Astrocyte (in vitro differentiated cells and primary cell): ENCODE data around the gene CREB5. TPM values are rescaled to one million over a fixed set of nuclear protein-coding genes. Genes with fewer than 3 reads are reported as not detected.

Source experiments
- DNase-seq: peaks from one replicate; pipeline ENCODE4 v3.0.0-alpha.2; 2010; ENCODE audit warnings: low read depth
- FAIRE-seq: peaks from 2 replicates; lab custom pipeline; 2011; peaks lifted over from hg19 to GRCh38; lab: Jason Lieb, UNC
- H2AFZ ChIP-seq: 2 replicates; pipeline ENCODE4 v1.6.0; 2012; ENCODE audit warnings: low read depth, low read length, inconsistent platforms
- H3K27ac ChIP-seq: 2 replicates; pipeline ENCODE4 v1.5.1; 2011; ENCODE audit warnings: low read depth, low read length, inconsistent platforms
- H3K27me3 ChIP-seq: 2 replicates; pipeline ENCODE4 v1.6.0; 2011; ENCODE audit warnings: low read length, inconsistent platforms; ENCODE audit not compliant: insufficient read depth
- H3K36me3 ChIP-seq: 2 replicates; pipeline ENCODE4 v1.5.1; 2011; ENCODE audit warnings: low read length, inconsistent platforms; ENCODE audit not compliant: insufficient read depth
- H3K4me1 ChIP-seq: 2 replicates; pipeline ENCODE4 v1.5.1; 2011; ENCODE audit warnings: low read length, inconsistent platforms; ENCODE audit not compliant: insufficient read depth
- H3K4me2 ChIP-seq: 2 replicates; pipeline ENCODE4 v1.6.0; 2012; ENCODE audit warnings: low read length, inconsistent platforms
- H3K4me3 ChIP-seq: 2 replicates; pipeline ENCODE4 v1.5.1; 2011; ENCODE audit warnings: low read depth, mild to moderate bottlenecking, low read length, inconsistent platforms; ENCODE audit not compliant: insufficient read depth
- H3K79me2 ChIP-seq: 2 replicates; pipeline ENCODE4 v1.6.0; 2012; ENCODE audit warnings: mild to moderate bottlenecking, low read length, inconsistent platforms; ENCODE audit not compliant: insufficient read depth
- H3K9ac ChIP-seq: 2 replicates; pipeline ENCODE4 v1.6.0; 2012; ENCODE audit warnings: mild to moderate bottlenecking, low read length, inconsistent platforms
- H3K9me3 ChIP-seq: 2 replicates; pipeline ENCODE4 v1.5.1; 2012; ENCODE audit warnings: low read depth, mild to moderate bottlenecking, low read length, inconsistent platforms; ENCODE audit not compliant: insufficient read depth
- H4K20me1 ChIP-seq: 2 replicates; pipeline ENCODE4 v1.6.0; 2012; ENCODE audit warnings: low read length, inconsistent platforms; ENCODE audit not compliant: insufficient read depth
- H3K27ac Mint-ChIP-seq: one replicate; pipeline ENCODE4 v1.8.0; 2021; ENCODE audit warnings: mild to moderate bottlenecking, mixed read lengths; ENCODE audit not compliant: unreplicated experiment
- H3K27me3 Mint-ChIP-seq: one replicate; pipeline ENCODE4 v1.8.0; 2021; ENCODE audit warnings: low read depth, mixed read lengths; ENCODE audit not compliant: unreplicated experiment
- H3K36me3 Mint-ChIP-seq: one replicate; pipeline ENCODE4 v1.8.0; 2021; ENCODE audit warnings: low read depth, mixed read lengths; ENCODE audit not compliant: unreplicated experiment
- H3K4me1 Mint-ChIP-seq: one replicate; pipeline ENCODE4 v1.8.0; 2021; ENCODE audit warnings: low read depth, mixed read lengths; ENCODE audit not compliant: unreplicated experiment
- H3K4me3 Mint-ChIP-seq: one replicate; pipeline ENCODE4 v1.8.0; 2021; ENCODE audit warnings: mild to moderate bottlenecking, moderate library complexity, mixed read lengths; ENCODE audit not compliant: unreplicated experiment
- H3K9me3 Mint-ChIP-seq: one replicate; pipeline ENCODE4 v1.8.0; 2021; ENCODE audit warnings: mild to moderate bottlenecking, mixed read lengths; ENCODE audit not compliant: unreplicated experiment
- EZH2 ChIP-seq: IDR thresholded peaks from 2 replicates; pipeline ENCODE4 v1.6.1; 2012; ENCODE audit warnings: mild to moderate bottlenecking, low read length, inconsistent platforms; ENCODE audit not compliant: insufficient read depth
- total RNA-seq: library from RNA; stranded (reverse); gene quantifications from 2 replicates; pipeline ENCODE4 v1.2.1, GENCODE V29; 2021
- TF ChIP-seq, protein P1 (sequence below): IDR thresholded peaks from 2 replicates; pipeline ENCODE4 v1.5.1; 2011; ENCODE audit warnings: low read depth, mild to moderate bottlenecking, inconsistent platforms, low read length, moderate library complexity; ENCODE audit not compliant: insufficient read depth

CREB5 gene
- total RNA-seq, 1 donor from 2014 or later: 25.4 TPM

GRCh38 chr7:28815369-28815927 lies 403.1 kb downstream of the CREB5 start:
- no peaks in the 10 kb centered on the region for H3K9me3 Mint-ChIP-seq
- H4K20me1 ChIP-seq: no peaks in the 10 kb centered on the region
- H3K9ac ChIP-seq: no peak overlapping the region
- H3K36me3 ChIP-seq: peaks cover 9% of the 10 kb centered on the region
- H3K4me3 Mint-ChIP-seq: no peak overlapping the region
- FAIRE-seq (no peak), DNase-seq (no peak)
- H3K4me1 Mint-ChIP-seq: no peaks in the 10 kb centered on the region
- no peak overlapping the region for H3K4me3 ChIP-seq
- no peak overlapping the region for H2AFZ ChIP-seq
- H3K4me2 ChIP-seq: no peak overlapping the region
- H3K27me3 Mint-ChIP-seq: no peaks in the 10 kb centered on the region
- no peaks in the 10 kb centered on the region for H3K79me2 ChIP-seq
- peaks cover 14% of the 10 kb centered on the region for H3K36me3 Mint-ChIP-seq
- no peaks in the 10 kb centered on the region for H3K9me3 ChIP-seq
- no peaks in the 10 kb centered on the region for H3K27me3 ChIP-seq
- H3K4me1 ChIP-seq: no peaks in the 10 kb centered on the region
- no peak overlapping the region for H3K27ac ChIP-seq
- TF ChIP-seq EZH2: no peak
- TF ChIP-seq, protein P1, sequence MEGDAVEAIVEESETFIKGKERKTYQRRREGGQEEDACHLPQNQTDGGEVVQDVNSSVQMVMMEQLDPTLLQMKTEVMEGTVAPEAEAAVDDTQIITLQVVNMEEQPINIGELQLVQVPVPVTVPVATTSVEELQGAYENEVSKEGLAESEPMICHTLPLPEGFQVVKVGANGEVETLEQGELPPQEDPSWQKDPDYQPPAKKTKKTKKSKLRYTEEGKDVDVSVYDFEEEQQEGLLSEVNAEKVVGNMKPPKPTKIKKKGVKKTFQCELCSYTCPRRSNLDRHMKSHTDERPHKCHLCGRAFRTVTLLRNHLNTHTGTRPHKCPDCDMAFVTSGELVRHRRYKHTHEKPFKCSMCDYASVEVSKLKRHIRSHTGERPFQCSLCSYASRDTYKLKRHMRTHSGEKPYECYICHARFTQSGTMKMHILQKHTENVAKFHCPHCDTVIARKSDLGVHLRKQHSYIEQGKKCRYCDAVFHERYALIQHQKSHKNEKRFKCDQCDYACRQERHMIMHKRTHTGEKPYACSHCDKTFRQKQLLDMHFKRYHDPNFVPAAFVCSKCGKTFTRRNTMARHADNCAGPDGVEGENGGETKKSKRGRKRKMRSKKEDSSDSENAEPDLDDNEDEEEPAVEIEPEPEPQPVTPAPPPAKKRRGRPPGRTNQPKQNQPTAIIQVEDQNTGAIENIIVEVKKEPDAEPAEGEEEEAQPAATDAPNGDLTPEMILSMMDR: no peak
- H3K27ac Mint-ChIP-seq: no peak overlapping the region

DNA sequence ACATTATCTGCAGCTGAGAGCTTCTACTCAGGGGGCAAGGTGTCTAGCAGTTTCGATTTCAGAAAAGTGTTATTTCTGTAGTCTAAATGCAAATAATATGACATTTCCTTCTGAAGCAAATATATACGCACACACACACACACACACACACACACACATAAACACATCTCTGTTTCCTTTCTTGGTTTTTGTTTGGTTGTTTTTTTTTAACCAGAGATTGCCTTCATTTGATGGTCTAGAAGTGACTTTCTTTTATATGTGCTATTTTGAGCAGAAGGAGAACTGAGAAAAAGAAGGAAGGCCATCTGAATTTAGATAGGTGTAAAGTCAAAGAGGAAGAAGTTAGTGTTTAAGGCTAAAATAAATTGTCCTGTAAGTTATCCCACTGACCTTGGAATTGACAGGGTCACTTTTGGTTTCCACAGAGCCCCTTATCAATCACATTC lies 403.6 kb downstream of the CREB5 start:
- H3K4me2 ChIP-seq: no peak overlapping the region
- Mint-ChIP-seq H3K9me3 (no peaks in the 10 kb centered on the region), H3K27ac (no peak overlapping the region), H3K4me3 (no peak overlapping the region), H3K27me3 (no peaks in the 10 kb centered on the region), H3K36me3 (peaks cover 14% of the 10 kb centered on the region), H3K4me1 (no peaks in the 10 kb centered on the region)
- no peak for DNase-seq
- no peak overlapping the region for H2AFZ ChIP-seq
- H4K20me1 ChIP-seq: no peaks in the 10 kb centered on the region
- no peak for FAIRE-seq
- no peaks in the 10 kb centered on the region for H3K79me2 ChIP-seq
- H3K4me1 ChIP-seq: no peaks in the 10 kb centered on the region
- H3K27ac ChIP-seq: no peak overlapping the region
- H3K27me3 ChIP-seq: no peaks in the 10 kb centered on the region
- peaks cover 11% of the 10 kb centered on the region for H3K36me3 ChIP-seq
- H3K9me3 ChIP-seq: no peaks in the 10 kb centered on the region
- no peak overlapping the region for H3K9ac ChIP-seq
- no peak overlapping the region for H3K4me3 ChIP-seq
- TF ChIP-seq, protein P1: no peak
- TF ChIP-seq EZH2: no peak

DNA sequence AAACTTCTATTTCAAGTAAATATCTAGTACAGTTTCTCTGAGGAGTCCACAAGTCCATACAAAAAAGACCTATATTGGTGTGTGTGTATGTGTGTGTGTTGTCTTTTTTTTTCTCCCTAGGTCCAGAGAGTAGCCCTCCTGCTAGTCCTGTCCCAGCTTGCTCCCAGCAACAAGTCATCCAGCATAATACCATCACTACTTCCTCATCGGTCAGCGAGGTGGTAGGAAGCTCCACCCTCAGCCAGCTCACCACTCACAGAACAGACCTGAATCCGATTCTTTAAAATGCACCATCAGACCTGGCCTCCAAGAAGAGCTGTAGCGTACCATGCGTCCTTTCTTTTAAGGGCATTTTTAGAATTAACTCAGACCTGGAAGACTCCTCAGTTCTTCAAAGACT lies 406.7 kb downstream of the CREB5 start:
- no peak for FAIRE-seq
- no peak for TF ChIP-seq EZH2
- TF ChIP-seq, protein P1: no peak

More for the DNA sequence above, 406.7 kb downstream of the CREB5 start:
- no peak overlapping the region for H3K4me2 ChIP-seq
- Mint-ChIP-seq H3K9me3 (no peaks in the 10 kb centered on the region), H3K36me3 (peaks cover 12% of the 10 kb centered on the region), H3K27me3 (no peaks in the 10 kb centered on the region), H3K4me3 (no peak overlapping the region), H3K4me1 (no peaks in the 10 kb centered on the region), H3K27ac (no peak overlapping the region)
- H3K9me3 ChIP-seq: no peaks in the 10 kb centered on the region
- H2AFZ ChIP-seq: no peak overlapping the region
- H3K36me3 ChIP-seq: peaks cover 12% of the 10 kb centered on the region
- no peak overlapping the region for H3K4me3 ChIP-seq
- H3K79me2 ChIP-seq: no peaks in the 10 kb centered on the region
- no peak overlapping the region for H3K9ac ChIP-seq
- H3K27me3 ChIP-seq: no peaks in the 10 kb centered on the region
- no peaks in the 10 kb centered on the region for H3K4me1 ChIP-seq
- no peak overlapping the region for H3K27ac ChIP-seq
- DNase-seq: no peak
- no peaks in the 10 kb centered on the region for H4K20me1 ChIP-seq
